ENCODE measurements around the gene TMED8. TPM values are rescaled to one million over a fixed set of nuclear protein-coding genes. Genes with fewer than 3 reads are reported as not detected.

TMED8 gene
- total and polyA plus RNA-seq, 2 of the 13 experiments (the other 11 are each of a cell fraction or from before 2014, with no cell fraction given) = 6.0 to 11.7 TPM

GRCh38 chr14:77320238-77320935, 56.5 kb downstream of the TMED8 start, which contains the start of gene POMT2 (continued):
- TF ChIP-seq HNF1B (CRISPR knock-in tag; IDR thresholded peaks at IDR 0.05) = peak; percentile 83; the same call in 1 of the 2 replicates
- TF ChIP-seq HNRNPLL (IDR thresholded peaks at IDR 0.05; ENCODE audit: low read depth, low read length, poor library complexity, severe bottlenecking) = peak; percentile 63
- peak; percentile 96 for TF ChIP-seq RFX3 (CRISPR knock-in tag; IDR thresholded peaks at IDR 0.05)
- TF ChIP-seq ZNF619 (CRISPR knock-in tag; IDR thresholded peaks at IDR 0.05) = no peak
- TF ChIP-seq ZNF687 (CRISPR knock-in tag; IDR thresholded peaks at IDR 0.05) = no peak; the same call in 1 of the 2 replicates
- TF ChIP-seq ZNF770 (CRISPR knock-in tag; IDR thresholded peaks at IDR 0.05) = 0 out of 2 replicates have a peak, but pooled peaks have one; percentile 29
- TF ChIP-seq CCDC6 (CRISPR knock-in tag; IDR thresholded peaks at IDR 0.05) = peak; percentile 73; the same call in 1 of the 2 replicates
- peak; percentile 42 for TF ChIP-seq MAX (IDR thresholded peaks at IDR 0.05)
- TF ChIP-seq TOPORS (CRISPR knock-in tag; IDR thresholded peaks at IDR 0.05) = peak; percentile 15; the same call in 1 of the 2 replicates
- TF ChIP-seq PAXIP1 (CRISPR knock-in tag; conservative IDR thresholded peaks at IDR 0.05) = peak; percentile 36; the same call in 1 of the 2 replicates
- TF ChIP-seq ATF6 (CRISPR knock-in tag; conservative IDR thresholded peaks at IDR 0.05) = no peak
- no peak for TF ChIP-seq SP1 (IDR thresholded peaks at IDR 0.05)
- peak; percentile 81 for TF ChIP-seq SP1 (CRISPR knock-in tag; IDR thresholded peaks at IDR 0.05)
- TF ChIP-seq ZNF883 (CRISPR knock-in tag; IDR thresholded peaks at IDR 0.05; ENCODE audit: not compliant biosample characterization) = peak; percentile 66
